GM12864 (cell line): ENCODE data around the gene GHRL.
"Not testable (repeated sequence)": the region's sequence is repeated elsewhere in the genome, so short reads cannot be mapped to it uniquely, and the experiment has no call there.

ENCODE experiments used
- DNase-seq: peaks from one replicate; pipeline ENCODE4 v3.0.0-alpha.2; 2011; ENCODE audit warnings: low read depth
- H3K4me3 ChIP-seq: 2 replicates; pipeline ENCODE4 v1.5.1; 2011; ENCODE audit warnings: mild to moderate bottlenecking, low read depth, low read length, control low read depth
- CTCF ChIP-seq: IDR thresholded peaks from 2 replicates; pipeline ENCODE4 v1.5.1; 2011; ENCODE audit warnings: low read depth, mild to moderate bottlenecking, moderate library complexity, low read length, control low read depth, inconsistent platforms; ENCODE audit errors: missing control alignments

The GHRL gene

GRCh38 chr3:10279384-10280176 is 13.2 kb downstream of the GHRL start:
- H3K4me3 ChIP-seq = no peak overlapping the region
- DNase-seq = no peak
- no peak for TF ChIP-seq CTCF

DNA sequence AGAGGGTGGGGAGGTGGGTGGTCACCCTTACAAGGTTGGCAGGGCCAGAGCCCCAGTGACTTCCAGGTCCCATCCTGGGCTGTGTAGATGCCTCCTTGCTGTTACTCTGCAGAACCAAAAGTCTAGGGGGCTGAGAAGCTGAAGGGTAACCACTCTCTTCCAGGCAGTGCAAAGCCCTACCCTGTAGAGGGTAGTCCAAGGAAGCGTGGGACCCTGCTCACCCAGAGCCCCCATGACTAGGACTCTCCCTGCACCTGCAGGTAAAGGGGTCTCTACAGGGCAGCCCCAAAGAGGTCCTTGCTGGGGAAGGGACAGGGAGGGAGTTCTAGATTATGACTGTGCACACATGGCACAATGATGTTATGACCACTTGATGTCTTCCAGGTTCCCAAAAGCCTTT is 14.2 kb downstream of the GHRL start:
- H3K4me3 ChIP-seq = no peak overlapping the region
- no peak for TF ChIP-seq CTCF
- DNase-seq = no peak

GRCh38 chr3:10277115-10277625 is 15.6 kb downstream of the GHRL start:
- no peak for TF ChIP-seq CTCF
- no peak for DNase-seq
- H3K4me3 ChIP-seq = no peak overlapping the region

DNA sequence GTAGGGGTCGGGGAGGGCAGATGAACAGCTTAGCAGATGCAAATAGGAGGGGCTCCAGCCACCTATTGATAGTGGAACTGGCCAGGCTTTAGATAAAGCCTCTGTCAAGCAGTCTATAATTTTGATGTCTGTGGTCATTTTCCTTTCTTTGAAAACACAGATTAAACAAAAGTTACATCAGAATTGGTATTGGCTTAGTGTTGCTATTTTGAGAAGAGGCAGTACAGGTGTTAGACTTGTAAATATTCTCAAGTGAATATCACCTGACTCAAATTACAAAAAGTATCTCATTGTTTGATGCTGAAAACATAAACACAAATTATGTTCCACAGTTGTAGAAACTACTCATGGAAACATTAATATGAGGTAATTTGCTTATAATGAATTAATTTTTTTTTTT is 18.1 kb downstream of the GHRL start:
- TF ChIP-seq CTCF = no peak
- no peak for DNase-seq
- no peak overlapping the region for H3K4me3 ChIP-seq

GRCh38 chr3:10273702-10274305 is 18.9 kb downstream of the GHRL start:
- no peak for TF ChIP-seq CTCF
- H3K4me3 ChIP-seq = no peak overlapping the region
- no peak for DNase-seq

DNA sequence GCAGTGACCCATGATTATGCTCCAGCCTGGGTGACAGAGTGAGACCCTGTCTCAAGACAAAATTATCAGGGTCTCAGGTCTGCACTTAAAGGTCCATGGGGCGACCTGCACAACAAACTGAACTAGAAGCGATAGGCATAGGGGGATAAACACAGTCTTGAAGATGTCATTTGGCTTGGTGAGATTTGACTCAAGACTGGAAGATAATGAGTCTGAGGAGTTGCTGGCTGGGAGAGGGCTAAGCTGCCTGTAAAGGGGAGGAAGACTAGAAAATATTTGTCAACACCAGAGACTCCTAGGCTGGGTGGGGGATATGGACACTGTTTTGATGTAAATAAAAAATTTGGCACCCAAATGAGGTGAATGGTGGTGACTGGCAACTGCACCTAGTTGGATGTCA is 19.8 kb downstream of the GHRL start:
- H3K4me3 ChIP-seq = no peak overlapping the region
- DNase-seq = no peak

DNA sequence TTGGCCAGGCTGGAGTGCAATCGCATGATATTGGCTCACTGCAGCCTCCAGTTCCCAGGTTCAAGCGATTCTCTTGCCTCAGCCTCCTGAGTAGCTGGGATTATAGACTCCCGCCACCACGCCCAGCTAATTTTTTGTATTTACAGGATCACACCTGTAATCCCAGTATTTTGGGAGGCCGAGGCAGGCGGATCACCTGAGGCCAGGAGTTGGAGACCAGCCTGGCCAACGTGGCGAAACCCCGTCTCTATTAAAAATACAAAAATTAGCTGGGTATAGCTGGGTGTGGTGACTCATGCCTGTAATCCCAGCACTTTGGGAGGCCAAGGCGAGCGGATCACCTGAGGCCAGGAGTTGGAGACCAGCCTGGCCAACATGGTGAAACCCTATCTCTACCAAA is 20.3 kb downstream of the GHRL start:
- H3K4me3 ChIP-seq, DNase-seq: not testable (repeated sequence)

More for the DNA sequence above, 19.8 kb downstream of the GHRL start:
- no peak for TF ChIP-seq CTCF
